Left lung (tissue), 10 donors: ENCODE measurements around the gene GLRA1. TPM values are rescaled to one million over a fixed set of nuclear protein-coding genes. Genes with fewer than 3 reads are reported as not detected.
"Not testable (repeated sequence)": the region's sequence is repeated elsewhere in the genome, so short reads cannot be mapped to it uniquely, and the experiment has no call there.

ENCODE experiments used
- ATAC-seq: fragments of 200-7000 bp; cut with Tn5 transposase; one replicate; pipeline ENCODE4 v1.9.1; 2020; ENCODE audit warnings: moderate library complexity
- DNase-seq, 4 donors: peaks; one replicate each; pipeline ENCODE4 v3.0.0-alpha.2; 2013 to 2020
- H3K27ac ChIP-seq, 2 donors: fragments of 200-600 bp; sonication (generic) in 1 of 2; one replicate each; pipeline versions ENCODE4 v1.5.0 to v1.8.0; 2020 to 2021
- H3K27me3 ChIP-seq, 2 donors: fragments of 200-600 bp; sonication (generic) in 1 of 2; one replicate each; pipeline versions ENCODE4 v1.5.0 to v1.8.0; 2020 to 2021
- H3K36me3 ChIP-seq, 2 donors: fragments of 200-600 bp; sonication (generic) in 1 of 2; one replicate each; pipeline versions ENCODE4 v1.5.0 to v1.8.0; 2020 to 2021
- H3K4me1 ChIP-seq, 2 donors: fragments of 200-600 bp; one replicate each; pipeline ENCODE4 v1.8.0; 2021
- H3K4me3 ChIP-seq, 2 donors: fragments of 200-600 bp; sonication (generic) in 1 of 2; one replicate each; pipeline versions ENCODE4 v1.5.0 to v1.8.0; 2020 to 2021; ENCODE audit warnings: mild to moderate bottlenecking in 1 of 2
- H3K9me3 ChIP-seq, 2 donors: fragments of 200-600 bp; sonication (generic) in 1 of 2; one replicate each; pipeline versions ENCODE4 v1.5.0 to v1.8.0; 2020 to 2021
- intact Hi-C, 2 donors: fragments of 100-400 bp; cut with DNase I; formaldehyde crosslinking; loops; one replicate each; pipeline versions ENCODE4 v1.11.2 to v1.14.2; 2022
- polyA plus RNA-seq, 6 donors: library from polyadenylated mRNA; unstranded; fragments of 120-200 nt; gene quantifications; one replicate each; pipeline ENCODE4 v1.2.1, GENCODE V29; 2013; ENCODE audit not compliant: insufficient read length in 6 of 6
- total RNA-seq, 2 donors: library from RNA; stranded (reverse); fragmentation: NEBNext Ultra II Directional; extraction: Animal tissue kit (Norgen Biotek cat#: 25700); gene quantifications; one replicate each; pipeline ENCODE4 v1.2.1, GENCODE V29; 2021
- TF ChIP-seq, protein P1 (sequence below), 2 donors: fragments of 200-600 bp; sonication (generic) in 1 of 2; IDR thresholded peaks; one replicate each; pipeline versions ENCODE4 v1.5.0 to v1.8.0; 2021; ENCODE audit warnings: antibody characterized with exemption in 2 of 2
- donor health status: DM: no; HTN: yes; CAD: no.
- donor health status: DM: no; HTN: no; CAD: no.

The GLRA1 gene
- total and polyA plus RNA-seq, 8 donors: 0.08 to 0.10 TPM; not detected in 6

DNA sequence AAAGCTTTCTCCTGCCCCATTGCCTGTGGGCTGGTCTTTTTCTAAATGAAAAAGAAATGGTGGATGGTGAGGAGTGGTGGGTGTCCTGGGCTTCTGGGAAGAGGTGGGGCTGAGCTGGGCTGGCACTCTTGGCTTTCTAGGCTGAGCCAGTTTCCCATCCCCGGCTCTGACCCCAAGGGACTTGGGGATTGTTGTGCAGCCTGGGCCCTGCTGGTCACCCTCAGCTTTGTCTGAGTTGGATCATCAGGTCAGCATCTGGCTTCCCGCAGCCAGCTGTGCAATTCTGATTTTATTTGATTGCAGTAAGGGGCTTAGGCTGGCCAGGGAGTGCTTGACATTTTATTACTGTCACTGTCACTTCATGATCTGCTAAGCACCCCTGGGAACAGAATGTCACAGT, 25.3 kb downstream of the GLRA1 start:
- Histone ChIP-seq H3K27ac (no peak overlapping the region), H3K9me3 (no peaks in the 10 kb centered on the region), H3K4me3 (no peak overlapping the region), H3K4me1 (no peaks in the 10 kb centered on the region), H3K27me3 (peaks cover 0 to 1% of the 10 kb centered on the region in 2 donors), H3K36me3 (no peaks in the 10 kb centered on the region)
- TF ChIP-seq, protein P1, sequence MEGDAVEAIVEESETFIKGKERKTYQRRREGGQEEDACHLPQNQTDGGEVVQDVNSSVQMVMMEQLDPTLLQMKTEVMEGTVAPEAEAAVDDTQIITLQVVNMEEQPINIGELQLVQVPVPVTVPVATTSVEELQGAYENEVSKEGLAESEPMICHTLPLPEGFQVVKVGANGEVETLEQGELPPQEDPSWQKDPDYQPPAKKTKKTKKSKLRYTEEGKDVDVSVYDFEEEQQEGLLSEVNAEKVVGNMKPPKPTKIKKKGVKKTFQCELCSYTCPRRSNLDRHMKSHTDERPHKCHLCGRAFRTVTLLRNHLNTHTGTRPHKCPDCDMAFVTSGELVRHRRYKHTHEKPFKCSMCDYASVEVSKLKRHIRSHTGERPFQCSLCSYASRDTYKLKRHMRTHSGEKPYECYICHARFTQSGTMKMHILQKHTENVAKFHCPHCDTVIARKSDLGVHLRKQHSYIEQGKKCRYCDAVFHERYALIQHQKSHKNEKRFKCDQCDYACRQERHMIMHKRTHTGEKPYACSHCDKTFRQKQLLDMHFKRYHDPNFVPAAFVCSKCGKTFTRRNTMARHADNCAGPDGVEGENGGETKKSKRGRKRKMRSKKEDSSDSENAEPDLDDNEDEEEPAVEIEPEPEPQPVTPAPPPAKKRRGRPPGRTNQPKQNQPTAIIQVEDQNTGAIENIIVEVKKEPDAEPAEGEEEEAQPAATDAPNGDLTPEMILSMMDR (IDR thresholded peaks at IDR 0.05): no peak
- peak in 1 of 4 donors; percentile 17 for DNase-seq
- ATAC-seq: no peak
- intact Hi-C loops: no loop called here

DNA sequence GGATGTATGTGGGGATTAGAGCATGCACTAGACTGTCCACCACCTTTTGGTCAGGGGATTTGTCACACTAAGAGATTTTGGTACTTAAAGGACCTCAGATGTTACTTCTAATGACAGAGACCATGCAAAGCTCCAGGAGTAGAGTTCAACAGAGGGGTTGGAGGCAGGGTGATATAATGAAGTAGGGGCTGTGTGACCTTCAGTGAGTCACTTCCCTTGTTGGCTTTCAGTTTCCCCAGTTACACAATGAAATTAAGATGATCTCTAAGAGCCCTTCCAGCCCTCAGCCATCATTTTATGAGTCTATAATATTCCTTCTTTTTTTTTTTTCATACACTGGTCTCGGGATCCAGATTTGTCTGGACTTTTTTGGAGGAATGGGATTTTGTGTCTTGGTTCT, 26.8 kb downstream of the GLRA1 start:
- H3K36me3 ChIP-seq: no peaks in the 10 kb centered on the region
- TF ChIP-seq, protein P1 (IDR thresholded peaks at IDR 0.05): no peak
- no peaks in the 10 kb centered on the region for H3K27me3 ChIP-seq
- H3K9me3 ChIP-seq: no peaks in the 10 kb centered on the region
- H3K4me1 ChIP-seq: no peaks in the 10 kb centered on the region
- H3K27ac ChIP-seq: no peak overlapping the region
- ATAC-seq (no peak), DNase-seq (no peak)
- no peak overlapping the region for H3K4me3 ChIP-seq
- intact Hi-C loops: no loop called here

DNA sequence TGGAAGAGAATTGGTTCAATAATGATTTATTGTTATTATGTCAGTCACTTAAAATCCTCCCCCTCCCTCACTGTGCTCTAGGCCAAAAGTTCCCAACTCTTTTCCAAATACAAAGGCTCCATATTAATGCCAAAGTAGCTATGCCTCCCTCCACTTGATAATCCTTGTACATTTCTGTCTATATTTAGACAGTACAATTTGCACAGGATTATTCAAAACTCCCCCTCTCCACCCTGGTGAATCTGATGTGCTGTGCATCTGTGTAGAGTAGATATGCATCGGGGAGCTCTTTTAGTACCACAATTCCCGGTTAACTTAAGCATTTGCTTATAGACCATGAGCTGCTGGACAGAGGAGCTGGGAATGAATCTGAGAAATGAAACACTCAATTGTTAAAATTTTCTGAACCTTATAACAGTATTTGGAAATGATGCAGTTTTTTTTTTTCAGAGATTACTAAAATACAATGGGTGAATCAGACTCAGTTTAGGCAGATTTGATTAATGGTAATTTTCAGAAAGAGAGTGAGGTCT, 27.6 kb downstream of the GLRA1 start:
- intact Hi-C loops: no loop called here
- no peak overlapping the region for H3K4me3 ChIP-seq

DNA sequence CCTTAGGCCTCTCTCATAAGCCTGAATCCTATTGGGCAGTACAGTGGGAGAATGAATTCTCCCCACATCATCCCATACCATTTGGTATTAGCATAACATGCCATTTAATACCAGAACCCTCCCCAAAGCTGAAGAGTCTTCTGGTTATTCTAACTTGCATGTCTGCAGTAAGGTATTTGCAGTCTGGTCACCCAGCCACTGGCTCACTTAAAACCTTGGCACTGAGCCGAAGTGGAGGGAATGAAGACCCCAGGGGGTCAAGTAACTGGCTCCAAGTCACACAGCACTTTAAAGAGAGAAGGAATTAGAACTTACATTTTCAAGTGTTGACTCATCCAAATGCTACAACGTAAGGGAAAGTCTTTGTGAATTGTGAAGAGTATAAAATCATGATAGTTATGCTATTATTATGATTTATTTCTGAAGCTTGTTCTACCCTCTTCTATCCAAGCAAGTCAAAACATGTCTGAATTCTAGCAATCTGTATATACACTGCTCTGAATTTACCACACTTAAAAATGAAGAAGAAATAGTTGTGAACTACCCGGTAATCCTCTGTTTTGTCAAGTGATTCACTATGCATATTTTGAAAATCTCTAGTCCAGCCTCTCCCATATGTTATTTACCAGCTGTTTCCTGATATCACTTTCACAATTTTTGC, 28.5 kb downstream of the GLRA1 start:
- TF ChIP-seq, protein P1 (IDR thresholded peaks at IDR 0.05): no peak
- Histone ChIP-seq H3K27ac (no peak overlapping the region), H3K9me3 (no peaks in the 10 kb centered on the region), H3K4me1 (no peaks in the 10 kb centered on the region), H3K4me3 (no peak overlapping the region), H3K27me3 (no peaks in the 10 kb centered on the region), H3K36me3 (no peaks in the 10 kb centered on the region)
- ATAC-seq (peak; percentile 57), DNase-seq (no peak)
- intact Hi-C loops: no loop called here

More for the DNA sequence above, 27.6 kb downstream of the GLRA1 start:
- H3K27ac ChIP-seq: no peak overlapping the region
- TF ChIP-seq, protein P1 (IDR thresholded peaks at IDR 0.05): no peak
- no peaks in the 10 kb centered on the region for H3K9me3 ChIP-seq
- DNase-seq: no peak
- no peak for ATAC-seq
- no peaks in the 10 kb centered on the region for H3K27me3 ChIP-seq
- no peaks in the 10 kb centered on the region for H3K36me3 ChIP-seq
- no peaks in the 10 kb centered on the region for H3K4me1 ChIP-seq

DNA sequence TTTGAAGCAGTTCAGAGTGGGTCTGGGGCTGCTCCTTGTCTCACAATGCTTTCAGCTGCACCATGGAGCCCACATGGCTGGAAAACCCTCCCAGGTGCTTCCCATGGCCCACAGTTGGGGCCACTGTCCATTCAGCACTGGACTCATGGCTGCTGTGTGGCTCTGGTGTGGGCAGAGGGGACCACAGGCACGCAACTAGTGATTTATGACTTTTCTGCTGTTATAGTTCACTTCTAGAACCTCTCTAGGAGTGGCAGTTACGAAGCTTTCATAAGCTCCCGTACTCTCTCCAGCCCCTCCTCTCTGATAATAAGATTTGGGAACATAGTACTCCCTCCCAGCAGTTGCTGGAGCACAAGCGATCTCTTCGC, 29.0 kb downstream of the GLRA1 start:
- Histone ChIP-seq H3K27ac (no peak overlapping the region), H3K27me3 (no peaks in the 10 kb centered on the region), H3K36me3 (no peaks in the 10 kb centered on the region), H3K9me3 (no peaks in the 10 kb centered on the region), H3K4me1 (no peaks in the 10 kb centered on the region), H3K4me3 (no peak overlapping the region)
- TF ChIP-seq, protein P1 (IDR thresholded peaks at IDR 0.05): no peak
- ATAC-seq (peak; percentile 49), DNase-seq (peak in 1 of 4 donors; percentile 28)
- intact Hi-C loops: no loop called here

DNA sequence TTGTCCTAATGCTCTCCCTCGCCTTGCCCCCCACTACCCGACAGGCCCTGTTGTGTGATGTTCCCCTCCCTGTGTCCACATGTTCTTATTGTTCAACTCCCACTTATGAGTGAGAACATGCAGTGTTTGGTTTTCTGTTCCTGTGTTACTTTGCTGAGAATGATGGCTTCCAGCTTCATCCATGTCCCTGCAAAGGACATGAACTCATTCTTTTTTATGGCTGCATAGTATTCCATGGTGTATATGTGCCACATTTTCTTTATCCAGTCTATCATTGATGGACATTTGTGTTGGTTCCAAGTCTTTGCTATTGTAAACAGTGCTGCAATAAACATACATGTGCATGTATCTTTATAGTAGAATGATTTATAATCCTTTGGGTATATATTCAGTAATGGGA, 31.2 kb downstream of the GLRA1 start:
- H3K4me3 ChIP-seq, H3K27ac ChIP-seq, H3K9me3 ChIP-seq, ATAC-seq, intact Hi-C loops, H3K27me3 ChIP-seq, DNase-seq, H3K36me3 ChIP-seq, H3K4me1 ChIP-seq: not testable (repeated sequence)
